GM18858 (cell line): ENCODE data around the gene ARHGAP24.

Source experiments
- ATAC-seq: cut with Tn5 transposase; IDR thresholded peaks from one replicate; pipeline ENCODE4 v1.9.1; 2021; ENCODE audit not compliant: unreplicated experiment

Gene ARHGAP24

GRCh38 chr4:85772470-85772869 lies 297.5 kb downstream of the ARHGAP24 start:
- ATAC-seq = no peak

- ATAC-seq = no peak
Measured at GRCh38 chr4:85773372-85773771, 298.4 kb downstream of the ARHGAP24 start.

GRCh38 chr4:85774000-85774399 lies 299.1 kb downstream of the ARHGAP24 start:
- no peak for ATAC-seq

- no peak for ATAC-seq
Measured at GRCh38 chr4:85774489-85774888, 299.5 kb downstream of the ARHGAP24 start.

GRCh38 chr4:85776096-85776495 lies 301.1 kb downstream of the ARHGAP24 start:
- no peak for ATAC-seq

GRCh38 chr4:85776579-85776978 lies 301.6 kb downstream of the ARHGAP24 start:
- ATAC-seq = no peak

GRCh38 chr4:85777908-85778631 lies 303.1 kb downstream of the ARHGAP24 start:
- ATAC-seq = peak; percentile 75

- ATAC-seq = peak; percentile 59
Measured at GRCh38 chr4:85778632-85779131, 303.7 kb downstream of the ARHGAP24 start.

GRCh38 chr4:85779165-85779564 lies 304.2 kb downstream of the ARHGAP24 start:
- ATAC-seq = no peak

- ATAC-seq = peak; percentile 29
Measured at GRCh38 chr4:85780664-85781063, 305.7 kb downstream of the ARHGAP24 start.

GRCh38 chr4:85783483-85783882 lies 308.5 kb downstream of the ARHGAP24 start:
- ATAC-seq = no peak

- ATAC-seq = no peak
Measured at GRCh38 chr4:85783900-85784299, 308.9 kb downstream of the ARHGAP24 start.

- no peak for ATAC-seq
Measured at GRCh38 chr4:85784348-85784747, 309.4 kb downstream of the ARHGAP24 start.

GRCh38 chr4:85784947-85785346 lies 310.0 kb downstream of the ARHGAP24 start:
- ATAC-seq = peak; percentile 35

GRCh38 chr4:85787133-85787532 lies 312.2 kb downstream of the ARHGAP24 start:
- ATAC-seq = no peak

GRCh38 chr4:85788604-85789003 lies 313.7 kb downstream of the ARHGAP24 start:
- ATAC-seq = no peak

- ATAC-seq = no peak
Measured at GRCh38 chr4:85789241-85789640, 314.3 kb downstream of the ARHGAP24 start.

GRCh38 chr4:85790582-85790981 lies 315.6 kb downstream of the ARHGAP24 start:
- ATAC-seq = no peak

GRCh38 chr4:85792376-85793232 lies 317.7 kb downstream of the ARHGAP24 start:
- ATAC-seq = no peak

- ATAC-seq = no peak
Measured at GRCh38 chr4:85793233-85793585, 318.3 kb downstream of the ARHGAP24 start.

- no peak for ATAC-seq
Measured at GRCh38 chr4:85798012-85798770, 323.2 kb downstream of the ARHGAP24 start.
